HG02571 (cell line): ENCODE results near the gene FOXE1.

Experiments
- ATAC-seq: cut with Tn5 transposase; IDR thresholded peaks from one replicate; pipeline ENCODE4 v1.9.1; 2021; ENCODE audit warnings: mild to moderate bottlenecking, moderate library complexity; ENCODE audit not compliant: unreplicated experiment

The FOXE1 gene

DNA sequence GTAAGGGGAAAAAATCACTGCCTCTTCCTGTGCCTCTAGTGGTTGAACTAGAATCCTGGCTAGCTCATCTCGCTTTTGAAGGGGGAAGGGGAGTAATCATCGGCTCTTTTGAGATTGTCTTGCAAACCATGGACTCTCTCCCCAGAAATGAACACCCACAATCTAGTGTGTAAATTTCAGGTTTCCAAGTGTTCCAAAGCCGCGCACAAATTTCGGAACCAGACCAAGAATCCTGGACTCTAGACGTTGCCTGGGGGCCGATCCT, 4.9 kb upstream of the FOXE1 start:
- no peak for ATAC-seq

DNA sequence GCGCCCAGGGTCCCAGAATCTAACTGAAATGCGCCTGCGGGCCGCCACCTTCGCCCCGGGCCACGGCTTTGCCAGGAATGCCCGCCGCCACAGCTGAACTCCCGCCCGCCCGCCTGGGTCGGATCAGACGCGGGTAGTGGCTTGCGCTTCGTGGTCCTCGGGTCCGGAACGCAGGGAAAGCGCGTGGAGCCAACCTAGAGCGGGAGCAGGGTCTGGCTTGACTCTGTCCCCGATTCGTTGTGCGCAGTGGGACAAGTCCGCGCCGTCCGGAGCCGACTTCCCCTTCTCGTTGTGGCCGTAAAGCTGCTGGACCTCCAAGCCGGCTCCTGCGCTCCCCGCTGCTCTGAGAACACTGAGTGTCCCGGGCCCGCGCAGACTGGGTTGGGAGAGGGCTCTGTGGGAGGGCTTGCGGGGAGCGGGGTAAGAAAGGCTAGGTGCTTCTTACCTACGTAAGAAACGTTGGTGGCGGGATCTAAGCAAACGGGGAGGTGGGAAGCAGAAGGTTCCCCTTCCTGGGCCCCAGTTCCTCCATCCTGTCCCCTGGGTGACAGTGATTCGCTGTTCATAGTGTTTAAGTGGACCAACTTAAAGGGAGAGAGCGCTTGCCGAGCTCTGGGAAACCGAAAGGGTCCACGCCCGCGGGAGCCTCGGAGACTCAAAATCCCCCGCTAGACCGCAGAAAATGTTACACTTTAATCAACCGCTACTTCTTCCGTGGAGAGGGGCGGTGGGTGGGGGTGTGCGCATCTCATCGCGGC, 4.4 kb upstream of the FOXE1 start:
- ATAC-seq: no peak

DNA sequence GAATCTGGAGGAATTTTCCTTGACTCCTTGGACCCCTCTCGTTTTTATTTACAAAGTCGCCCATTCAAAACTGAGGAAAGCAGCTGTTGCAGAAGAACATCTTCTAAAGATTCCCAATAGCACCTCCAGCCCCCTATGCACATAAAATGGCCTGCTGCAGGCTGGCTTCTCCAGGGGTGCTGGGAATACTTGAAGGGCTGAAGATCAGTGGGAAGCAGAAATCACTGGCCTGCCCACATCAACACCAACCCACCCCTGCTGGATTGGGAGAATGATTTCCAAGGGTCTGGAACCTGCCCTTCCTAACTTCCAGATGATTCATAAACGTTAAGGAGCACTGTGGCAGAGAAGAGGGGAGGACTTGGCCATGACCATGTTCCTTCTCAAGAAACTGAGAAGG, 3.0 kb upstream of the FOXE1 start:
- ATAC-seq: no peak

DNA sequence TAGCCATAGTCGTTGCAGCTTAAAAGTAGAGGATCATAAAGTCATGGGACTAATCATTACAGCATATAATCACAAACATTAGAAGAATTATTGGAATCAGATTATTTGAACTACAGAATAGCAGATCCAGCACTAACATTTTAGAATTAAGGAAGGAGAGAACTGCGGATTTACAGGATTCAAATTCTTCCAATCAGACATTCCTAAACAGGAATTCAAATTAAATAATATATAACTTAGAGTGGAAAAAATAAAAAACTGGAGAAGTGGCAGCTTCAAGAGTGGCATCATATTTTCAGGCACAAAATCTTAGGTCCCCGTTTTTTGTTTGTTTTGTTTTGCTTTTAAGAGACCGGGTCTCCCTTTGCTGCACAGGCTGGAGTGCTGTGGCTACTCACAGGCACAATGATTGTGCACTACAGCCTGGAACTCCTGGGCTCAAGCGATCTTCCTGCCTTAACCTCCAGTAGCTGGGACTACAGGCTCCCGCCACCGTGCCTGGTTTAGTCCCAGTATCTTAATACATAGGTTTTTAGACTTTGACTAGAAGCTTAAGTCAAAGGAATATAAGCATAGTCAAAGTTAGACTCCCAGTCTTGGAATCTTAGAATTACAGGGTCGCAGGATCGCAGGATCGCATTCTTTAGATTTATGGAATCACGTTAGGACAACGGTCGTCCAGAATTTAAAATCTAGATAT, 2.1 kb upstream of the FOXE1 start:
- no peak for ATAC-seq

DNA sequence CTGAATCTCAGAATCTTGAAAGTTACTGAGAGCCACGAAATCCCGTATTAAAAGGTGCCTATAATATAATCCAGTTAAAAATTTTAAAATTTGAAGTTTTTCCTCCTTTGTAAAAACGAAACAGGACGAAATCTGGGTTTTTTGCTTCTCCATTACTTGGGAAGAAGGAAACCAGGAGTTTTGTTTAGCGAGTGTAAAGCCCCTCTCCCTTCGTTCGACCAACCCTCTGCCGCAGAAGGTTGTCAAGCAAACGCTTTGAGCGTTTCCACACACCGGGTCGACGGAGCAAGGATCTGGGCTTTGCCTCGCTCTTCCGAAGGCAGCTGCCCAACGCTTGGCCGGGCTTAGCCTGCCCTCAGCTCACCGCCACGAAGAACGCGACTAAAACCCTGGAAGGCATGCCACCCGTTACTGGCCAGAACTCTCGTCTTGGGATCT, 1.6 kb upstream of the FOXE1 start:
- ATAC-seq: no peak

DNA sequence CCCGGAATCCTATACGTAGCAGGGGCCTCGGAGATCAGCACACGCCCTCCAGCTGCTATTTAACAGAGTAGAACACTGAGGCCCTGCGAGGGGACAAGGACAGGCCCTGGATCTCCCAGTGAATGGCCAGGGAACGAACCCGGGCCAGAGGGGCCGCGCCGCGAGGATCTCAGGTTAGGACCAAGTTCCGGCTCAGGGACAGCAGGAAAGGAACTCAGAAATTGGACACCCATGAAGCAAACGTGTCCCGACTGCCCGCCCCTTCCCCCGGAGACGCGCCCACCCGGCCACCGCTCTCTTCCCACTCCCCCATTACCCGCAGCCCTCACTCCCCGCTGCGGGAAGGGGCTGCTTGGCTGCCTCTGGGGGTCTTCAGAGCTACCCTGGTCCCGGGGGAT, 1.0 kb upstream of the FOXE1 start:
- ATAC-seq: no peak

DNA sequence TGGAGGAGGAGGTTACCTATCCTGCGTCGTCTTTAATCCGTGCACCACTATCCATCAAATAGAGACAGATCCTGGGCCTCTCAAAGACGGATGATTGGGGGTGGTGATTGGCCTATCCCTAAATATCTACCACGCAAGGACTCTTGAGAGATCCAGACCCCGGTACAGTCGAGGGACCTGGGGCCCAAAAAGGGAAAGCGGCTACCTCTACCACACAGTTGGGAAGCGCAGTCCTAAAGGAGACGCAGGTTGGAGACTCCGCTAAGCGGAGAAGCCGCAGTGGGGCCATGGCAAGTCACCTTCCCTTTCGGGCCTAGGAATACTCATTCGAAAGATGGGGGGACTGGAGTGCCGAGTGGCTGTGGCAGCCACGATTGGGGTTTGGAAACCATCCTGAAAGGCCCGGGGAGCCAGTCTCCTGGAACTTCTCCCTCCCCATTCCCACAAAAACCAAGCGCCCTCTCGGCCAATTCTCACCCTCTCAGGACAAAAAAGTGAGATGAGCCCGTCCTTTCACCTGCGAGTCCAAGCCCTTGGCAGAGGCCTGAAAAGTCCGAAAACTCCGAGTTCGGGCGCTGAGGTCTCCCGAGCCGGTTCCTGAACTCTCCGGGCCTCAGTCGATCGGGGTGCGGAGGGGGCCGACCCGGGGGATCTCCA, 499 bp upstream of the FOXE1 start:
- no peak for ATAC-seq

DNA sequence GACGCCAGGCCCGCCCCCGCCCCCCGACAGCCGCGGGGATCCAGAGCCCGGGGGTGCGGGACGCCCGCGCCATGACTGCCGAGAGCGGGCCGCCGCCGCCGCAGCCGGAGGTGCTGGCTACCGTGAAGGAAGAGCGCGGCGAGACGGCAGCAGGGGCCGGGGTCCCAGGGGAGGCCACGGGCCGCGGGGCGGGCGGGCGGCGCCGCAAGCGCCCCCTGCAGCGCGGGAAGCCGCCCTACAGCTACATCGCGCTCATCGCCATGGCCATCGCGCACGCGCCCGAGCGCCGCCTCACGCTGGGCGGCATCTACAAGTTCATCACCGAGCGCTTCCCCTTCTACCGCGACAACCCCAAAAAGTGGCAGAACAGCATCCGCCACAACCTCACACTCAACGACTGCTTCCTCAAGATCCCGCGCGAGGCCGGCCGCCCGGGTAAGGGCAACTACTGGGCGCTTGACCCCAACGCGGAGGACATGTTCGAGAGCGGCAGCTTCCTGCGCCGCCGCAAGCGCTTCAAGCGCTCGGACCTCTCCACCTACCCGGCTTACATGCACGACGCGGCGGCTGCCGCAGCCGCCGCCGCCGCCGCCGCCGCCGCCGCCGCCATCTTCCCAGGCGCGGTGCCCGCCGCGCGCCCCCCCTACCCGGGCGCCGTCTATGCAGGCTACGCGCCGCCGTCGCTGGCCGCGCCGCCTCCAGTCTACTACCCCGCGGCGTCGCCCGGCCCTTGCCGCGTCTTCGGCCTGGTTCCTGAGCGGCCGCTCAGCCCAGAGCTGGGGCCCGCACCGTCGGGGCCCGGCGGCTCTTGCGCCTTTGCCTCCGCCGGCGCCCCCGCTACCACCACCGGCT, 1.0 kb downstream of the FOXE1 start:
- ATAC-seq: no peak

DNA sequence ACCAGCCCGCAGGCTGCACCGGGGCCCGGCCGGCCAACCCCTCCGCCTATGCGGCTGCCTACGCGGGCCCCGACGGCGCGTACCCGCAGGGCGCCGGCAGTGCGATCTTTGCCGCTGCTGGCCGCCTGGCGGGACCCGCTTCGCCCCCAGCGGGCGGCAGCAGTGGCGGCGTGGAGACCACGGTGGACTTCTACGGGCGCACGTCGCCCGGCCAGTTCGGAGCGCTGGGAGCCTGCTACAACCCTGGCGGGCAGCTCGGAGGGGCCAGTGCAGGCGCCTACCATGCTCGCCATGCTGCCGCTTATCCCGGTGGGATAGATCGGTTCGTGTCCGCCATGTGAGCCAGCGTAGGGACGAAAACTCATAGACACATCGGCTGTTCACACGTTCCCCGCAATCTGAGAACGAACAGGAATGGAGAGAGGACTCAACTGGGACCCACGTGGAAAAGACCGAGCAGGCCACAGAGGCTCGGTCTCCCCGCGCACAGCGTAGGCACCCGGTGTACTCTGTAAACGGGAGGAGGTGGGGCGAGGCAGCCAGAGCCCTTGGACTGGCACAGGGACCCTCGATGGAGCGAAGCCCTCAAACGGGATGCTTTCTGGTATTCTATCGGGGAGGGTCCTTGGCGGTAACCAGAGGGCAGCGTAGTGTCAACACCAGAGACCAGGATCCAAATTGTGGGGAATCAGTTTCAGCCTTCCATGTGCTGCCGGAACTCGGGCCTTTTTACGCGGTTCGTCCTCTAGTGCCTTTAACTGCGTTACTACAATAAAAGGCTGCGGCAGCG, 1.9 kb downstream of the FOXE1 start:
- ATAC-seq: no peak

DNA sequence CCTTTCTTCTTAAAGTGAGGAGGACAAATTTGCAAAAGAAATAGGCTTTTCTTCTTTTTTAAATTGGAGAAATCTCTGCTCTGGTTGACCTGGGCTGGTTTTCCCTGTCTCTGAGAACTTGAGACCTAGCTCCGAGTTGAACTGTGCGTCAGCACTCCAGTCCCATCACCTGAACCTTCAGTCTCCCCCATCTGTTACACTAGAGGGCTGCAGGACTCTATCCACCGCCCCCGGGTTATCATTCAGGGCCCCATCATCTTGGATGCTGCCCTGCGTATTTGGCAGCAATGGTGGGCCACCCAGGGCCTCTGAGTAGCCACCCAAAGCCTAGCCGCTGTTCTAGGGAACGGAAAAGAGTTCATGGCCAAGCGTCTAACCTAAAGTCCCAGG, 2.5 kb downstream of the FOXE1 start:
- ATAC-seq: no peak

DNA sequence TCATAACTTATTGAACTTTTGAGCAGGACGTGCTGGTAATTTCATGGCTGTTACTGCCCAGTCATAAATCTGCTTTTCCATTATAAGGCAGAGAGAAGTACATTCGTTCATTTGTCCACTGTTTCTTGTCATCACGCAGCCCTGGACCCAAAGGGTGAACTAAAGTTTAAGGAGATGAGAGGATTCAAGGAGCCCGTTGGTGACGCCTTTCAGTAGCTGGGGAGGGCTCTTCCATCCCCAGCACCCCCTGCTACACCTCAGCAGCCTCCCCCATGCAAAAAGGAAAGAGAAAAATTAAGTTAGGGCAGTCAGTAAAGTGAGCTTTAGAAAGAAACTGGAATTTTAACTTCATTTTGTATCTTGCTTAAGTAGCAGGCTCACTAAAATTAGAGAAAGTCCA, 2.9 kb downstream of the FOXE1 start:
- no peak for ATAC-seq

DNA sequence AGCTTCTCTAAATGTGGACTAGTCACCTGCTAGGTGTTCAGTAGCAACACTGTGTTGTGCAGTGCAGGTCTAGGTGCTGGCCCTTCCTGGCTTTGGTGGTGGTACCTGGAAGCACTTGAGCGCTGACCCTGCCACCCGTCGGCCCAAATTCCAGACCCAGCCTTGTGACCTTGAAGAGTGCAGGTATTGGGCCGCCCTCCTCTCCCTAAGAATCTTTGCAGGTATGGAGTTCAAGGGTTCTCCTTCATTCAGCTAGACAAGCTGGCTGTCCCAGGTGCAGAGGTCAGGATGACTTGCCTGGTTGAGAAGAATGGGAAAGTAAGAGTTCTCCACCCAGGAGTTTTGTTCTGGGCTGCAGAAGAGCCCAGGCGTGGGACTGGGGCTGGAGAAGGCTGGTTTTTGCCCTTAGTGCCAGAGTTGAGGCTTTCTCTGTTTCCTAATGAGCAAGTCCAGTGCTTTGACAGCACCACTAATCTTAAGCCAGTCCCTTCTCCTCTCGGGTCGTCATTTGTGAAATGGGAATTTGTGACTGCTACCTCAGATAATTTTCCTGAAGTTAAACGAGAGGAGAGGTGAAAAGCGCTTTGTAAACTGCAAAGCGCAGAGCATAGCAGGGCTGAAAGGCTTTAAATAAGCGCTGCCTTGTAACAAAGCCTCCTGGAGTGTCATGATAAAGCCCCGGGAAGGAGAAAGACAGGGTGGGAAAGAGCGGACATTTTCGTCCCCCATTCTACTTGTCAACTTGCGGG, 4.0 kb downstream of the FOXE1 start:
- ATAC-seq: no peak

DNA sequence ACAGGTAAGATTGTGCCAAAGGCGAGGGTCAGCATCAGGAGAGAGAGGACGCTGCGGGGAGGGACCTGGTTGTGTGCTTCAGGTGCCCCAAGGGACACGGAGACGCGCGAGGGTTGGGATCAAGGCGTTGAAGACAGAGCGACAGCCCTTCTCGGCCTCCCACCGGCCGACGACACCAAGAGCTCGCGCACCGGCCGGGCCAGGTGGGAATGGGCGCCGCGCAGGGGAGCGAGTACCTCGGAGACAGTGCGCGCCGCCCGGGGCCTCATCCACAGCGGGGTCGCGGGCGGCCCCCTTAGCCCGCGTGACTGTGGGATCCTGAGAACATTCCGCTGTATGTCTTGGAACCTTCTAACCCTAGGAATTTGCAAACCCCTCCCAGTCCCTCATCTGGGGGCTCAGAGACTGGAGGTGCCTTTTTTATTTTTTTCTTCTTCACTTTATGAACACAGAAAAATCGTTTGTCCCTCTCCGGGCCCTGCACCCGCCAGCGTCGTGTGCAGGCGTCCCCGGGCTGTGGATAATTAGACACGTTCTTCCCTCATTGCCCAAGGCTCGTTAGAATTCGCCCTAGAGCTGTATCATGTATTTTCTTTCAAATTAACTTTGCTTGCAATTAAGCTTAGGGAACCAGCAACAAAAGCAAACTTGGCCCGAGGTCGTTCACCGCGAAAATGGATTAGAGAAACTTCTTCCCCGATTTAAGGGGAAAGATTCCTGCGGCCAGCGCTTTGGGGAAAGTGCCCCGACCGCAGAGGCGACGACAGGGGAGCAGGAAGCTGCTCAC, 4.8 kb downstream of the FOXE1 start:
- no peak for ATAC-seq

DNA sequence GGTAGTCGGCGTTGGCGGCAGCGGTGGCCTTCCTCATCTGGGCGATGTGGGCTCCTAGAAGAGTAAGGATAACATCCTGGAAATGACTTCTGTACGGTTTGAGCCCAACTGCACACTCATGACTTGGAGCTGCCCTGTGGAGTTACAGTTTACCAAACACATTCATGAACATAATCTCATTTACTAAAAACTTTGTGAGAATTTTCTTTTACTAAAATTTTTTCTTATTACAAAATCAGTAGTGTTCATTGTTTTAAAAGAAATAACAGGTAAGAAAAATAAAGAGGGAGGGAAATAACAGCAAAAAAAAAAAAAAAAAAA, 5.3 kb downstream of the FOXE1 start:
- no peak for ATAC-seq

DNA sequence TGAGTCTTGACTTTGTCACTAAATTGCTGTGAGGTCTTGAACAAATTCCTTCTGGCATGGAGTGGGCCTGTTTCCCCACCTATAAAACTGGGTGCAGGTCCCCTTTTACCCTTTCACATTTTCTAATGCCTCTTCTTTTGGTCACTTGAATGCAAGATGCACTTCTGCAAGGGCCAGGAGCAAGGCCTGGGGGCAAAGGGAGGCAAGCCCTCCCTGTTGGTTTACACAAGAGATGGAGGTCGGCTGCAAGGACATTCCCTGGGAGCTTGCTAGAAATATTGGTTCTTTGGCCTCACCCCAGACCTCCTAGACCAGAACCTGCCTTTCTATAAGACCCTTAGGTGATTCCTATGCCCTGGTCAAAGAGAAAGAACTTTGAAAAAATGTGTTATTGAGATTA, 5.8 kb downstream of the FOXE1 start:
- no peak for ATAC-seq

DNA sequence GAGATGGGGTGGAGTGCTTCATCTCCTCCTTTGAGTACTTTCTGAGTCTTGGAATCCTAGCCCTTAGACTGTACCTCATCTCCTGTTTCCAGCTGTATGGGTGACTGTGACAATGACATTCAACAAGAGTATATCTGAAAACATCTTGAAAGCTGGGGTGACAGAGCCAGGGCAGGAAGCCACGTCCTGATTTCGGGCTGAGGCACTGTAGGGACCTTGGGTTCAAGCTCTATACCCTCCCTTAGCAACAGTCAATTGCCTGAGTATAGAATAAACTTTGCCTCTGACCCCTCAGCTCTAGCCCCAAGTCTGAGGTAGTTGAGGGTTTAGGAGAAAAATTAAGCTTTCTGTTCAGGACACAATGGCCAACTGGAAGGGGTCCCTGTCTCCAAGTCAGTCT, 6.3 kb downstream of the FOXE1 start:
- ATAC-seq: no peak

DNA sequence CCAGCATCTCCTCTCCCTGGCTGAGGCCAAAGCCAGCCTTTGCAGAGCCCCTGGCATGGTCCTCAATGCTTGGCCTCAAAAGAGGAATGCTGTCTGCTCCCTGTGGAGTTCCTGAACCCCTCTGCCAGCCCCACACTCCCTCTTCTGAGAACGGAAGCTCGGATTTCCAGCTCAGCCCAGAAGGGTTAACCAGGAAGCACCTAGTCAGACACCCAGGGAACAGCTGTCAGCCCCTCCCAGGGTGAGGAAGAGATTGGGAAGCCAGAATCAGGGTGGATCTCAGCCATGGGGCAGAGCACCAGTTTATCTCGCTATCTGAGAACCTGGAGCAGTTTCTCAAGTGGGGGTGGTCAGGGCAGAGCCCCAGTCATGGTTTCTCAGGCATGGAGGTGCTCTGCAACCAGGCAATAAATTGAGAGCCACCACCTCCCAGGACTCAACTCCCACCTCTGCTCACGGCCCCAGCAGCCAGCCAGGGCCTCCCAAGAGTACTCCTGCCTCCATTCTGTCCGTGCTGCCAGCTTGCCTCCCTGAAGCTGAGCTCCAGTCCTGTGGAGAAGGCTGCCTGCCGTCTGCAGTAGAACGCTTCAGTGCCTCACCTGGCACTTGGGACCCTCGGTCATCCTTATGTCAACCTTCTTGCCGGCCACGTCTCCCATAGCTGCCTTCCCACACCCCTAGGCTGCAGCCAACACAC, 7.6 kb downstream of the FOXE1 start:
- ATAC-seq: no peak

DNA sequence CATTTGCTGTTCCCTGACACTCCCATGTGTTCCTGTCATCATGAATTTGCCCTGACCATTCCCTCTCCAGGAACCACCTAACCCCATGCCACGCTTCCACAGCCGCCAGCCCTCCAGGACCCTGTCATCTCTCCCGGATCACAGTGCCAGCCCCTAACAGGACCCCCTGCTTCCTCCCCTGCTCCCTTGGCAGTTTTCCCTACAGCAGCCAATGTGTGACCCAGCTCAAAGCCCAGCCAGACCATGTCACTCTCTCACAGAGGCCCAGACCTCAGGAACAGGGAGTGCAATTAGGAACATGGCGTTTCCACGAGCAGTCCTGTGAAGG, 8.1 kb downstream of the FOXE1 start:
- ATAC-seq: no peak

DNA sequence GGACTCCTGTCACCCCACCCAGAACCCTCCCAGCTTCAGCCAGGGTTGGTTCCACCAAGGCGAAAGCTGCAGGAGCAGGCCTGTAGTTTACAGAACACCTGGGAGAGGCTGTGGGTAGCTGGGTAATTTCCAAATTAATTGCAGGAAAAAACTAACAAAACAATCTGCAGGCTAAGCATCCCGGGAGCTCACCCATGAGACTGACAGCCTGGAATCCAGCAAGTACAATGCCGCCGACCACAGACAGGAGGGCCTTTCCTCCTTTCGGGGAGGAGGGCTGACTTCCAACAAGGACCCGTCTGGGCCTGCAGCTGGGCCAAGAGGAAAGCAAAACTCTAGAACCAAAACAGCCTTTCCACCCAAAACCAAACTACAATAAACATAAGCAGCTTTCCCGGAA, 10.3 kb downstream of the FOXE1 start:
- no peak for ATAC-seq
